Heart left ventricle (tissue), 16 donors: ENCODE data around the gene SPAG7. TPM values are rescaled to one million over a fixed set of nuclear protein-coding genes. Genes with fewer than 3 reads are reported as not detected.
A peak's percentile ranks its signal among the peaks of the same experiment; 100 is the strongest.

ENCODE experiments used
- ATAC-seq, 4 donors: fragments of 200-7000 bp; cut with Tn5 transposase; one replicate each; pipeline ENCODE4 v1.9.1; 2020 to 2022; ENCODE audit warnings: moderate library complexity in 4 of 4, mild to moderate bottlenecking in 3 of 4, moderate number of reproducible peaks in 1 of 4
- DNase-seq, 5 donors: peaks; one replicate each; pipeline ENCODE4 v3.0.0-alpha.2; 2020
- H3K27ac ChIP-seq, 12 donors: fragments of 200-600 bp; sonication (generic) in 4 of 12; one replicate each; pipeline versions ENCODE4 v1.5.0 to v1.8.0; 2016 to 2022; ENCODE audit warnings: mild to moderate bottlenecking in 2 of 12
- H3K27me3 ChIP-seq, 9 donors: fragments of 200-600 bp; sonication (generic) in 2 of 9; one replicate each; pipeline versions ENCODE4 v1.5.1 to v1.8.0; 2016 to 2022; ENCODE audit warnings: mild to moderate bottlenecking in 3 of 9
- H3K36me3 ChIP-seq, 9 donors: fragments of 200-600 bp; sonication (generic) in 2 of 9; one replicate each; pipeline versions ENCODE4 v1.5.0 to v1.8.0; 2018 to 2022; ENCODE audit warnings: mild to moderate bottlenecking in 2 of 9
- H3K4me1 ChIP-seq, 12 donors: fragments of 200-600 bp; sonication (generic) in 4 of 12; one replicate each; pipeline versions ENCODE4 v1.5.0 to v1.8.0; 2016 to 2022; ENCODE audit warnings: mild to moderate bottlenecking in 3 of 12
- H3K4me3 ChIP-seq, 12 donors: fragments of 200-600 bp; sonication (generic) in 4 of 12; one replicate each; pipeline versions ENCODE4 v1.5.0 to v1.8.0; 2017 to 2022; ENCODE audit warnings: mild to moderate bottlenecking in 9 of 12, moderate library complexity in 4 of 12
- H3K9me3 ChIP-seq, 12 donors: fragments of 200-600 bp; sonication (generic) in 4 of 12; one replicate each; pipeline versions ENCODE4 v1.5.0 to v1.8.0; 2016 to 2022; ENCODE audit warnings: mild to moderate bottlenecking in 1 of 12
- CTCF ChIP-seq, 12 donors: fragments of 200-600 bp; sonication (generic) in 4 of 12; IDR thresholded peaks; one replicate each; pipeline versions ENCODE4 v1.5.0 to v1.8.0; 2018 to 2022; ENCODE audit warnings: antibody characterized with exemption in 12 of 12, mild to moderate bottlenecking in 5 of 12
- POLR2A ChIP-seq, 2 donors: fragments of 450-650 bp; IDR thresholded peaks; one replicate each; pipeline ENCODE4 v1.6.1; 2017; ENCODE audit warnings: antibody characterized with exemption in 2 of 2, mild to moderate bottlenecking in 2 of 2, moderate library complexity in 2 of 2
- WGBS, 4 donors: extraction: QIAGEN DNeasy Blood & Tissue Kit in 2 of 4; methylation state at CpG; one replicate each; pipeline versions ENCODE4 v1.1.5 to v1.1.7; 2013 to 2018; 5-methylcytosine and 5-hydroxymethylcytosine counted together
- intact Hi-C, 10 donors: fragments of 100-400 bp; cut with DNase I; formaldehyde crosslinking; loops; one replicate each; pipeline versions ENCODE4 v1.11.1 to v1.14.2; 2022
- polyA plus RNA-seq, 2 donors: library from polyadenylated mRNA; stranded (reverse); fragments of 200-250 nt; gene quantifications; one replicate each; pipeline ENCODE4 v1.2.3, GENCODE V29; 2013
- total RNA-seq, 9 donors: library from RNA; depleted of rRNA in 2 of 9; stranded (reverse); fragments of >200 nt in 2 of 9; fragmentation: NEBNext Ultra II Directional in 3 of 9; extraction: Animal tissue kit (Norgen Biotek cat#: 25700) in 3 of 9; gene quantifications; one replicate each; pipeline versions ENCODE4 v1.1.0 to v1.2.4, GENCODE V29; 2016 to 2023
- donor health status: ischemic (EF 13 %, LVEDD 7.1; RV severe dilation, severe dysfunction).
- donor health status: healthy with polysubstance abuse.
- donor health status: DM: no; HTN: yes; CAD: no.
- donor health status: DM: no; HTN: no; CAD: no.
- donor health status: ischemic (EF 25% LVEDD 6.9; RV normal size, moderate dysfunction).
- donor health status: ischemic (EF 25% LVEDD 5.7; RV mildly dilated, moderate dysfunction).
- donor health status: healthy.
- donor health status: DM: yes; HTN: yes; CAD: no.
- donor health status: ischemic (EF 35%, LVEDD 5.7; RV mildly dilated, moderate dysfunction).
- donor health status: nonischemic (EF 11% LVEDD 7.7; RV severe dilation, severe dysfunction).
- donor health status: DM: yes; HTN: yes; CAD: no.
- donor health status: PGD.
- donor health status: ischemic (EF 29% LVEDD 5.4; RV normal size, mild dysfunction).
- donor health status: nonischemic (EF 23%, LVEDD 6.1; RV moderate dilation, normal function).

SPAG7 gene
- total and polyA plus RNA-seq, 11 donors, result 88.7 to 192 (median 125) TPM

GRCh38 chr17:4939796-4940554, 27.6 kb downstream of the SPAG7 start, which contains the start of the genes RNF167 and SLC25A11:
TSS of gene RNF167 (plus strand) at chr17:4940268. CDS start at chr17:4940910, 642 bp downstream.
TSS of gene SLC25A11 (minus strand) at chr17:4940046. CDS start at chr17:4939910, 136 bp downstream.
- H3K4me1 ChIP-seq, result peaks cover 11 to 56% (median 33%) of the 10 kb centered on the region in 12 donors
- peak within 1 kb of the TSS; percentile 76 to 98 (median 88) for H3K4me3 ChIP-seq
- peak; percentile 91 to 95 (median 94) for ATAC-seq
- TF ChIP-seq POLR2A (IDR thresholded peaks at IDR 0.05), result peak in 1 of 2 donors; percentile 86
- peak in 2 of 12 donors; percentile 6 to 10 for TF ChIP-seq CTCF (IDR thresholded peaks at IDR 0.05)
- 0% methylated on average over 48 to 72 of the region's 72 CpGs for whole genome bisulfite sequencing, 4 donors
- no peaks in the 10 kb centered on the region for H3K9me3 ChIP-seq
- intact Hi-C loops, result loop anchor here in 8 of 10 donors (1.0 to 10.0 kb wide), 9 partner anchors 8 to 57 kb away; partner anchors contain the start of genes INCA1 (in 5 of the 8), KIF1C (in 5 of the 8), CAMTA2 (in 3 of the 8) and PFN1 (in 2 of the 8)
- peak within 1 kb of the TSS; percentile 91 to 100 (median 97) for H3K27ac ChIP-seq
- peak; percentile 94 to 97 (median 95) for DNase-seq
- peaks cover 0 to 68% (median 53%) of the 10 kb centered on the region in 9 donors for H3K36me3 ChIP-seq
- no peaks in the 10 kb centered on the region for H3K27me3 ChIP-seq

- H3K4me3 ChIP-seq, result peak overlapping the region; percentile 76 to 98 (median 88)
- TF ChIP-seq POLR2A (IDR thresholded peaks at IDR 0.05) (no peak), CTCF (IDR thresholded peaks at IDR 0.05) (no peak)
- peak in 1 of 4 donors; percentile 3 for ATAC-seq
- peaks cover 9 to 55% (median 32%) of the 10 kb centered on the region in 12 donors for H3K4me1 ChIP-seq
- H3K27me3 ChIP-seq, result no peaks in the 10 kb centered on the region
- peaks cover 0 to 63% (median 48%) of the 10 kb centered on the region in 9 donors for H3K36me3 ChIP-seq
- peak overlapping the region; percentile 78 to 100 (median 97) for H3K27ac ChIP-seq
- no peaks in the 10 kb centered on the region for H3K9me3 ChIP-seq
- intact Hi-C loops, result loop anchor here in 5 of 10 donors (5.0 to 10.0 kb wide), 5 partner anchors 33 to 58 kb away; partner anchors contain the start of genes CAMTA2 (in 3 of the 5), INCA1 (in 1 of the 5) and KIF1C (in 1 of the 5)
- DNase-seq, result peak in 2 of 5 donors; percentile 56 to 79
- WGBS, 4 donors, result 0 to 1% (median 0%) methylated on average over 6 to 16 of the region's 16 CpGs
Measured at GRCh38 chr17:4939546-4939795, 28.1 kb downstream of the SPAG7 start.

- H3K27me3 ChIP-seq, result no peaks in the 10 kb centered on the region
- 41 to 51% (median 46%) methylated on average over 19 of the region's 19 CpGs for WGBS, 4 donors
- intact Hi-C loops, result loop anchor here in 5 of 10 donors (5.0 to 10.0 kb wide), 5 partner anchors 33 to 58 kb away; partner anchors contain the start of genes CAMTA2 (in 3 of the 5), INCA1 (in 1 of the 5) and KIF1C (in 1 of the 5)
Measured at GRCh38 chr17:4938688-4939545, 28.7 kb downstream of the SPAG7 start.

More at GRCh38 chr17:4938688-4939545, 28.7 kb downstream of the SPAG7 start:
- peak in 2 of 5 donors; percentile 53 to 60 for DNase-seq
- TF ChIP-seq POLR2A (IDR thresholded peaks at IDR 0.05), result no peak
- TF ChIP-seq CTCF (IDR thresholded peaks at IDR 0.05), result no peak
- peaks cover 9 to 55% (median 35%) of the 10 kb centered on the region in 12 donors for H3K4me1 ChIP-seq
- peak in 1 of 4 donors; percentile 0 for ATAC-seq
- peak overlapping the region; percentile 78 to 100 (median 97) for H3K27ac ChIP-seq
- H3K4me3 ChIP-seq, result peak overlapping the region; percentile 76 to 98 (median 88)
- peaks cover 0 to 58% (median 43%) of the 10 kb centered on the region in 9 donors for H3K36me3 ChIP-seq
- H3K9me3 ChIP-seq, result no peaks in the 10 kb centered on the region
